NCI-H2107 (cell line): ENCODE results near the gene DENND2A.

Experiments
- DNase-seq: peaks from one replicate; lab custom pipeline; 2025; lab: John Stamatoyannopoulos, UW

DENND2A gene

GRCh38 chr7:140619176-140619575 is 21.4 kb downstream of the DENND2A start:
- no peak for DNase-seq

GRCh38 chr7:140618306-140618705 is 22.3 kb downstream of the DENND2A start:
- no peak for DNase-seq

GRCh38 chr7:140617081-140617480 is 23.5 kb downstream of the DENND2A start:
- DNase-seq: no peak

- no peak for DNase-seq
Observed at GRCh38 chr7:140616328-140616727, 24.3 kb downstream of the DENND2A start.

GRCh38 chr7:140611641-140612040 is 29.0 kb downstream of the DENND2A start:
- DNase-seq: no peak

- no peak for DNase-seq
Observed at GRCh38 chr7:140610204-140611165, 30.1 kb downstream of the DENND2A start.

GRCh38 chr7:140609646-140610045 is 31.0 kb downstream of the DENND2A start:
- no peak for DNase-seq

- DNase-seq: no peak
Observed at GRCh38 chr7:140607441-140607989, 33.1 kb downstream of the DENND2A start.

- DNase-seq: no peak
Observed at GRCh38 chr7:140605337-140605736, 35.3 kb downstream of the DENND2A start.

GRCh38 chr7:140604760-140605159 is 35.9 kb downstream of the DENND2A start:
- no peak for DNase-seq

- DNase-seq: no peak
Observed at GRCh38 chr7:140604076-140604475, 36.5 kb downstream of the DENND2A start.

GRCh38 chr7:140601566-140602174 is 38.9 kb downstream of the DENND2A start:
- no peak for DNase-seq

- no peak for DNase-seq
Observed at GRCh38 chr7:140600341-140600740, 40.3 kb downstream of the DENND2A start.

GRCh38 chr7:140597428-140597949 is 43.1 kb downstream of the DENND2A start:
- no peak for DNase-seq

- DNase-seq: no peak
Observed at GRCh38 chr7:140596519-140597427, 43.8 kb downstream of the DENND2A start.

- no peak for DNase-seq
Observed at GRCh38 chr7:140595468-140596092, 45.0 kb downstream of the DENND2A start.

- no peak for DNase-seq
Observed at GRCh38 chr7:140594131-140594691, 46.4 kb downstream of the DENND2A start.

- DNase-seq: no peak
Observed at GRCh38 chr7:140593672-140593982, 47.0 kb downstream of the DENND2A start.

- DNase-seq: no peak
Observed at GRCh38 chr7:140592964-140593671, 47.5 kb downstream of the DENND2A start.

- DNase-seq: no peak
Observed at GRCh38 chr7:140591180-140591902, 49.3 kb downstream of the DENND2A start.
